HepG2 (cell line): Measurements from ENCODE around the gene PTPA. TPM values are rescaled to one million over a fixed set of nuclear protein-coding genes. Genes with fewer than 3 reads are reported as not detected.
A peak's percentile ranks its signal among the peaks of the same experiment; 100 is the strongest.

Source experiments
- ARID4A ChIP-seq: sonication (generic); formaldehyde crosslinking; IDR thresholded peaks from 2 replicates; pipeline ENCODE4 v1.5.0; 2020; ENCODE audit warnings: mild to moderate bottlenecking, missing genetic modification reagents, borderline replicate concordance
- BORCS8-MEF2B ChIP-seq: sonication (generic); formaldehyde crosslinking; IDR thresholded peaks from 2 replicates; pipeline ENCODE4 v1.8.0; 2022; ENCODE audit warnings: mild to moderate bottlenecking, missing genetic modification reagents
- CCDC6 ChIP-seq: sonication (generic); formaldehyde crosslinking; IDR thresholded peaks from 2 replicates; pipeline ENCODE4 v1.8.1; 2022; ENCODE audit warnings: mild to moderate bottlenecking, missing genetic modification reagents, moderate library complexity
- DZIP1 ChIP-seq: sonication (generic); formaldehyde crosslinking; IDR thresholded peaks from 2 replicates; pipeline ENCODE4 v1.5.0; 2020; ENCODE audit warnings: mild to moderate bottlenecking, missing genetic modification reagents
- EHMT2 ChIP-seq: fragments of 200-600 bp; sonication (generic); IDR thresholded peaks from 2 replicates; pipeline ENCODE4 v1.7.0; 2017; ENCODE audit warnings: antibody characterized with exemption, low read depth, low read length, borderline replicate concordance
- FOXO1 ChIP-seq: sonication (generic); formaldehyde crosslinking; IDR thresholded peaks from 2 replicates; pipeline ENCODE4 v1.4.0; 2020; ENCODE audit warnings: missing genetic modification reagents
- HOXA7 ChIP-seq: sonication (generic); formaldehyde crosslinking; IDR thresholded peaks from 2 replicates; pipeline ENCODE4 v1.8.1; 2022; ENCODE audit warnings: mild to moderate bottlenecking, missing genetic modification reagents, moderate library complexity
- IRF1 ChIP-seq: sonication (generic); formaldehyde crosslinking; IDR thresholded peaks from 2 replicates; pipeline ENCODE4 v1.4.0; 2020; ENCODE audit warnings: low read depth, mild to moderate bottlenecking, missing genetic modification reagents
- MXI1 ChIP-seq: IDR thresholded peaks from 3 replicates; pipeline ENCODE4 v1.6.1; 2012; ENCODE audit warnings: low read depth, low read length, inconsistent platforms, borderline replicate concordance
- NR2F1 ChIP-seq, 2 experiments: fragments of 450-650 bp in 1 of 2; formaldehyde crosslinking in 1 of 2; IDR thresholded peaks; 2 replicates each; pipeline versions ENCODE4 v1.5.0 to v1.6.1; 2016 to 2020; ENCODE audit warnings: mild to moderate bottlenecking in 1 of 2, missing compliant biosample characterization in 1 of 2, missing genetic modification reagents in 1 of 2, moderate library complexity in 1 of 2
- THRA ChIP-seq: sonication (generic); formaldehyde crosslinking; IDR thresholded peaks from 2 replicates; pipeline ENCODE4 v1.4.0; 2020; ENCODE audit warnings: missing genetic modification reagents, borderline replicate concordance
- ZNF496 ChIP-seq: sonication (generic); formaldehyde crosslinking; IDR thresholded peaks from 2 replicates; pipeline ENCODE4 v1.8.1; 2023; ENCODE audit warnings: mild to moderate bottlenecking, moderate library complexity, missing genetic modification reagents; ENCODE audit not compliant: insufficient replicate concordance
- ZNF746 ChIP-seq: sonication (generic); formaldehyde crosslinking; IDR thresholded peaks from 2 replicates; pipeline ENCODE4 v1.8.0; 2022; ENCODE audit warnings: mild to moderate bottlenecking, missing genetic modification reagents
- ZNF883 ChIP-seq: sonication (generic); formaldehyde crosslinking; IDR thresholded peaks from 2 replicates; pipeline ENCODE4 v1.5.1; 2020; ENCODE audit warnings: mild to moderate bottlenecking, missing genetic modification reagents; ENCODE audit errors: not compliant biosample characterization
- ZXDC ChIP-seq: sonication (generic); formaldehyde crosslinking; IDR thresholded peaks from 2 replicates; pipeline ENCODE4 v1.5.0; 2020; ENCODE audit warnings: mild to moderate bottlenecking, missing genetic modification reagents
- polyA plus RNA-seq, 8 experiments: library from polyadenylated mRNA; depleted of rRNA in 3 of 8; stranded (reverse) in 7 of 8; unstranded in 1 of 8; fragments of >200 nt; fragmentation: Illumina TruSeq in 4 of 8; extraction: Trizol in 4 of 8; gene quantifications; 2 replicates each; pipeline versions ENCODE4 v1.2.1 to v1.2.3, GENCODE V29; 2011 to 2016; ENCODE audit warnings: low read depth in 4 of 8, missing spikeins in 1 of 8, mixed read lengths in 1 of 8; ENCODE audit not compliant: insufficient read depth in 1 of 8
- total RNA-seq, 5 experiments: library from RNA; depleted of rRNA; stranded (reverse); fragments of >200 nt; fragmentation: Illumina TruSeq; extraction: Trizol; gene quantifications; 2 replicates each; pipeline ENCODE4 v1.2.3, GENCODE V29; 2016; ENCODE audit warnings: low read depth in 1 of 5

Gene PTPA
- total and polyA plus RNA-seq, 2 of the 13 experiments (the other 11 are each of a cell fraction or from before 2014, with no cell fraction given), result 79.3 to 105 TPM

- peak; percentile 61; the same call in 1 of the 3 replicates for TF ChIP-seq MXI1
- no peak for TF ChIP-seq EHMT2
- TF ChIP-seq ZNF746 (CRISPR knock-in tag), result no peak
- TF ChIP-seq IRF1, result no peak
- no peak for TF ChIP-seq CCDC6 (CRISPR knock-in tag)
- peak; percentile 41; the same call in 1 of the 2 replicates for TF ChIP-seq BORCS8-MEF2B (CRISPR knock-in tag)
- no peak; the same call in 1 of the 2 replicates for TF ChIP-seq THRA (CRISPR knock-in tag)
- peak; percentile 82; the same call in 1 of the 2 replicates for TF ChIP-seq ARID4A
- no peak for TF ChIP-seq ZNF496
- no peak for TF ChIP-seq ZXDC (CRISPR knock-in tag)
- TF ChIP-seq ZNF883 (CRISPR knock-in tag), result peak; percentile 75
- TF ChIP-seq HOXA7, result no peak
- peak; percentile 92 for TF ChIP-seq DZIP1
- TF ChIP-seq NR2F1 (CRISPR knock-in tag; IDR thresholded peaks at IDR 0.05), result no peak
- TF ChIP-seq FOXO1 (CRISPR knock-in tag), result no peak; the same call in 1 of the 2 replicates
Observed at GRCh38 chr9:129177791-129178567, 66.8 kb downstream of the PTPA start, which contains the start of gene IER5L (continued).
